ENCODE data around the gene HEATR9. TPM values are rescaled to one million over a fixed set of nuclear protein-coding genes. Genes with fewer than 3 reads are reported as not detected.
A peak's percentile ranks its signal among the peaks of the same experiment; 100 is the strongest.

Gene HEATR9
- total and polyA plus RNA-seq, 2 donors (not counting 3 experiments of a cell fraction or from before 2014, with no cell fraction given) = not detected

DNA sequence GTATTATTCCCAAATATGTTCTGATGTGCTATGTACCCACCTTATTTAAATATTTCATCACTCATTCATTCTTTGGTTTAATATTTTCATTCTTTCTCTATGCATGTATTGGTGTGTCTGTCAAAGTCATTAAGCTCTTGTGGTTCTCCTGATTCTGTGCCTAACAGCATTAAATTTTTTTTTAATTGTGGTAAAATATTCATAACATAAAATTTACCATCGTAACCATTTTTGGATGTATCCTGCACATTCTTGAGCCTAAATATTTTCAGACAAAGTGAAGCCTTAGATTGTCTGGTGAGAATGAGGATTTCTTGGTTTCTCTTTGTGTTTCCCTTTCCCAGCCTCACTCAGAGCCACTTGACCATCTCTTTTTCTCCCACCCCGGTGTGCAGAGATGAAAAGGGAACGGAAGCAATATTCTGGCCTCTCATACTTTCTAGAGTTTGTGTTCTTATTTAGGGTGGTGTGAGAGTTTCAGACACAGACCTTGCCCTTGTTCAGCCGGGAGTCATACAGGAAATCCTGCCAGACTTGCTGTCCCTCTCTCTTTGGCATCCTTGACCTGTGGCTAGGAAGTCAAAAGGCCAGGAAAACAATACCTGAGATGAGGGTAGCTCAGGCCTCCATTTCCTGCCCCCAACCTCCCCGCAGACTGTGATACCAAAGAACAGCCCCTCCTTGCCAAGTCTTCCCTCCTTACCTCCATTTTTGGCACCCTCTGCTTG lies 6.5 kb upstream of the HEATR9 start:
- H3K27me3 ChIP-seq (ENCODE audit: control insufficient read depth in 2 of 2, insufficient read depth in 2 of 2, low read length in 2 of 2) = no peaks in the 10 kb centered on the region
- H3K9me1 ChIP-seq (replicated peaks; ENCODE audit: control insufficient read depth, extremely low read depth, insufficient read depth, low read length) = no peaks in the 10 kb centered on the region
- CTCF ChIA-PET = interaction anchor here (1.1 kb wide), 1 partner anchor 111 kb away, joined by 3 read pairs; no protein-coding TSS in a partner anchor
- BruUV-seq (replicated peaks) = no TSS peak
- dilution Hi-C loops (cut with MboI; ENCODE audit: extremely low pct_ligation_motif_present, low sequenced_read_pairs) = no loop called here
- DNase-seq (ENCODE audit: low read depth, low spot score) (peak; percentile 22), FAIRE-seq (no peak)
- TF ChIP-seq EZH2 (IDR thresholded peaks at IDR 0.05; ENCODE audit: borderline replicate concordance, low read depth, low read length, severe bottlenecking) (no peak), JUN (IDR thresholded peaks at IDR 0.05; ENCODE audit: borderline replicate concordance, insufficient read depth, insufficient read length, low read depth) (no peak), POLR2AphosphoS5 (IDR thresholded peaks at IDR 0.05; ENCODE audit: insufficient read depth, low read depth, low read length) (peak; percentile 52), POLR2A (IDR thresholded peaks at IDR 0.05; ENCODE audit: low read depth, low read length) (no peak), GATA2 (IDR thresholded peaks at IDR 0.05; ENCODE audit: insufficient read depth, insufficient read length, low read depth, low read length) (no peak), CTCF (IDR thresholded peaks at IDR 0.05; ENCODE audit: extremely low read depth in 1 of 2, insufficient read depth in 1 of 2, low read depth in 1 of 2, low read length in 2 of 2) (no peak)
- H3K4me3 ChIP-seq (replicated peaks in 1 of 3; ENCODE audit: insufficient read depth in 1 of 3, low read depth in 1 of 3, low read length in 3 of 3) = no peak overlapping the region
- H3K79me2 ChIP-seq (ENCODE audit: control insufficient read depth, insufficient read depth, low read length) = no peaks in the 10 kb centered on the region
- intact Hi-C loops (cut with micrococcal nuclease) = no loop called here
- H3K36me3 ChIP-seq (ENCODE audit: control insufficient read depth in 2 of 2, extremely low read depth in 1 of 2, insufficient read depth in 2 of 2, low read length in 2 of 2) = no peaks in the 10 kb centered on the region
- H3K27ac ChIP-seq (ENCODE audit: insufficient read depth, low read depth, low read length) = peak overlapping the region; percentile 67
- H4K20me1 ChIP-seq (replicated peaks; ENCODE audit: control insufficient read depth, extremely low read depth, insufficient read depth, low read length) = no peaks in the 10 kb centered on the region
- POLR2A ChIA-PET = no interaction called here
- peaks cover 28% of the 10 kb centered on the region for H3K4me1 ChIP-seq (ENCODE audit: control insufficient read depth, extremely low read depth, insufficient read depth, low read length)
- H3K4me2 ChIP-seq (ENCODE audit: insufficient read depth, low read length) = peak overlapping the region; percentile 69
- H3K9ac ChIP-seq (replicated peaks; ENCODE audit: extremely low read depth, insufficient read depth, low read length) = no peak overlapping the region
- H2AFZ ChIP-seq (ENCODE audit: low read depth, low read length) = peak overlapping the region; percentile 85
- no peaks in the 10 kb centered on the region for H3K9me3 ChIP-seq (replicated peaks; ENCODE audit: control insufficient read depth, insufficient read depth, low read length)

Data from endothelial cell of umbilical vein (primary cell).